ENCODE data around the gene MAN2A1.

GRCh38 chr5:109775130-109775529 lies 85.4 kb downstream of the MAN2A1 start:
- no peak for TF ChIP-seq CTCF (conservative IDR thresholded peaks at IDR 0.05; ENCODE audit: low read length)
- TF ChIP-seq EZH2phosphoT487 (IDR thresholded peaks at IDR 0.05; ENCODE audit: borderline replicate concordance, low read depth, low read length) = no peak
